ENCODE results near the gene CAMK2B.

CAMK2B gene

DNA sequence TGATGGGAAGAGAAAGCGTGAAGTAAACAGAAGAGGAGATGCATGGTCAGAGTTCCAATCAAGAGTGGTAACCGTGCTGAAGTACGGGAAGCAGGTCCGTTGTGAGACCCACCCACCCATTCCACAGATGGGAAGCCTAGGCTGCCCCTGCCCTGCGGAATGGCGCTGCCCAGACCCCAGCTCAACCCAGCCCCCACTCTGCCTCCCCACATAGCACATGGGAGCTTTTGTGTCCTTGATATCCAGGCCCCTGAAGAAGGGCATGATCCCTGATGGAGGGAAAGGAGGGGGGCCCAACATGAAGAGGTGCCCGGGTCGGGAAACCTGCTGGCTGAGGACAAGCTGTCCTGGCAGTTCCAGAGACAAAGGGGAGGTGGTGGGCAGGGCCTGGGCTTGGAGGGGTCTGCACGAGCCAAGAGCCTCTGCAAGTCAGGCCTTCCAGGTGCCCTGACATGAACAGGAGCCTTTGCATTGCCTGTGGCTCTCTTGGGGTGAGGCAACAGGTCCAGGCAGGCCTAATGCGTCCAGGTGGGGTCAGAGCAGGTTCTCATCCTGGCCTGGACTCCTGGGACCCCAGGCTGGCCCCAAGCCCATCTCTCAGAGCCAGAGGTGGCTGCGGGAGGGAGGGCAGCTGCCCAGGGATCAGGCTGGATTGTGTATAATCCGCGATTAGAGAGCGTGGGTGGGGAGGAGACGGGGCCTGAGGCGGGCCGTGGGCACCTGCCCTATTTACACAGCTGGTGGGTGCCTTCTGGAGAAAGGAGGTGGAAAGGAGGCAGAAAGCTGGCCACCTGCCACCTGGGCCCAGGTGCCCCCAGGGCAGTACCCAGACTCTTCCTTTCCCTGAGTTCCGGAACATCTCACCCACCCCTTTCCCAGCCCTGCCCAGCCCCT lies 101.1 kb downstream of the CAMK2B start:
- H3K27ac ChIP-seq (ENCODE audit: insufficient read depth in 1 of 2, low read depth in 1 of 2, low read length in 2 of 2, poor library complexity in 1 of 2, severe bottlenecking in 2 of 2) = no peak overlapping the region
- H3K36me3 ChIP-seq (ENCODE audit: control insufficient read depth in 4 of 4, insufficient read depth in 4 of 4, low read length in 3 of 4) = no peaks in the 10 kb centered on the region
- no peak for DNase-seq
- no peaks in the 10 kb centered on the region for H3K4me1 ChIP-seq (ENCODE audit: control extremely low read depth in 1 of 4, control insufficient read depth in 4 of 4, insufficient read depth in 4 of 4, low read length in 3 of 4)
- peaks cover 0 to 6% (median 0%) of the 10 kb centered on the region in 5 experiments for H3K27me3 ChIP-seq (replicated peaks in 2 of 5; ENCODE audit: control insufficient read depth in 4 of 5, insufficient read depth in 5 of 5, low read length in 4 of 5)
- ChIA-PET POLR2A (no interaction called here), CTCF (interaction anchor here (1.0 to 2.2 kb wide), 3 partner anchors 10 to 17 kb away, joined by 3 to 7 read pairs (median 4); no protein-coding TSS in a partner anchor)
- H3K9me3 ChIP-seq (ENCODE audit: control extremely low read depth in 1 of 5, control insufficient read depth in 4 of 5, insufficient read depth in 2 of 5, low read depth in 1 of 5, low read length in 4 of 5) = no peaks in the 10 kb centered on the region
- WGBS (ENCODE audit: insufficient coverage) = 91% methylated on average over 14 of the region's 18 CpGs
- no peak overlapping the region for H3K4me3 ChIP-seq (ENCODE audit: control insufficient read depth in 1 of 7, extremely low read depth in 1 of 7, insufficient read depth in 4 of 7, low read depth in 2 of 7, low read length in 6 of 7)

DNA sequence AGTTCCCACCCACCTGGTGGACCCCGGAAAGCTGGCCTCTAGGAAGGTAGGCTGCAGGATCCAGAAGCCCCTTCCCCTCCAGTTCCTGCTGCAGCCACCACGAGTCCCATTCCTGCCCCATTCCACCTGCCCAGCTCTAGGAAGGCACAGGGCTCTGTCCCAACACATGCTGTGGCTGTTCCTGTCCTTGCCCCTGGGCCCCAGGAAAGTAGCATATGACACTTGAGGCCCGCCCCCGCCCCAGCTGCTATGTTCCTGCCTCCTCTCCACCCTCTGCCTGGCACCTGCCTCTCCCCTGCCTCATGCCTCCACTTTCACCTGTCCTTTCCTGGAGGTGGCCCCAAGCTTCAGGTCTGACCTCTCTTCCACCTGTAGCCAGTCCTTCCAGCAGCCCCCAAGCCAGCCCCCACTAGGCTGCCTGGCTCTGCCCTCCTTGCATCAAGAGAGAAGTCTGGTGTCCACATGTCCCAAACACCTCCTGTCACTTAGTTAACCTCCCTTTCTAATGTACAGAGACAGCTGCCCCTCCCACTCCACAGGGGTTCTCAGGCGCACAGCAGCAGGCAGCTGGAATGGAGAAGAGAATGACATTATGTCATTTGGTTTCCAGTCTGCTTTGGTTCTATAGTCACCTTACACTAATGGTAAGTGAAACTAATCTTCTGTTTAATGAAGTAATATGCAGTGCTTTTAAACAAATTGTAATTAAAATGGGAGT lies 101.9 kb downstream of the CAMK2B start:
- WGBS (ENCODE audit: insufficient coverage) = 100% methylated on average over 3 of the region's 5 CpGs
- H3K36me3 ChIP-seq (ENCODE audit: control insufficient read depth in 4 of 4, insufficient read depth in 4 of 4, low read length in 3 of 4) = no peaks in the 10 kb centered on the region
- H3K4me1 ChIP-seq (ENCODE audit: control extremely low read depth in 1 of 4, control insufficient read depth in 4 of 4, insufficient read depth in 4 of 4, low read length in 3 of 4) = no peaks in the 10 kb centered on the region
- peaks cover 0 to 3% (median 0%) of the 10 kb centered on the region in 5 experiments for H3K9me3 ChIP-seq (ENCODE audit: control extremely low read depth in 1 of 5, control insufficient read depth in 4 of 5, insufficient read depth in 2 of 5, low read depth in 1 of 5, low read length in 4 of 5)
- CTCF ChIA-PET = interaction anchor here (1.0 to 2.2 kb wide), 6 partner anchors 9 to 254 kb away, joined by 3 to 7 read pairs (median 3); no protein-coding TSS in a partner anchor
- H3K27ac ChIP-seq (ENCODE audit: insufficient read depth in 1 of 2, low read depth in 1 of 2, low read length in 2 of 2, poor library complexity in 1 of 2, severe bottlenecking in 2 of 2) = no peak overlapping the region
- no peak overlapping the region for H3K4me3 ChIP-seq (ENCODE audit: control insufficient read depth in 1 of 7, extremely low read depth in 1 of 7, insufficient read depth in 4 of 7, low read depth in 2 of 7, low read length in 6 of 7)
- peaks cover 0 to 6% (median 0%) of the 10 kb centered on the region in 5 experiments for H3K27me3 ChIP-seq (replicated peaks in 2 of 5; ENCODE audit: control insufficient read depth in 4 of 5, insufficient read depth in 5 of 5, low read length in 4 of 5)
- POLR2A ChIA-PET = no interaction called here
- no peak for DNase-seq

DNA sequence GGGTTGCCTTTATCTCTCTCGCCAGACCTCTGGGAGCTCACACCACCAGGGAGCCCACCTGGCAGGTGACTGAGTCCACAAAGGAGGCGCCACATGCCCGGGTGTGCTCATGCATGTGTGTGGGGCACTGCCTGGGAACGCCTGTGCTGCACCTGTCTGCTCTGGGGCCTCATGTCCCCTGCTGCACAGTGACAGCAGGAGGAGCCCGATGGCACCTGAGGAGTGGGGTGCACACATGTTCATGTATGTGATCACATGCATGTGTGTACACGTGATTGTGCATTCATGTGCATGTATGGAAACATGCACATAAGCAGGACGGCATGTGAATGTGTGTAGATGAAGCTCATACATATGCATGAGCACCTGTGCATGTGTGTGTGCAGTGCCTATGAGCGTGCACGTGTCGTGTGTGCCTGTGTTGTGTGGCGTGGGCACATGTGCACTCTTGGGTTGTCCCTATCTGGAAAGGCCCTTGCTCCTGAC lies 102.6 kb downstream of the CAMK2B start:
- CTCF ChIA-PET = interaction anchor here (1.0 to 1.3 kb wide), 4 partner anchors 8 to 255 kb away, joined by 3 read pairs; no protein-coding TSS in a partner anchor
- Histone ChIP-seq H3K27me3 (replicated peaks in 2 of 5; ENCODE audit: control insufficient read depth in 4 of 5, insufficient read depth in 5 of 5, low read length in 4 of 5) (peaks cover 0 to 6% (median 0%) of the 10 kb centered on the region in 5 experiments), H3K9me3 (ENCODE audit: control extremely low read depth in 1 of 5, control insufficient read depth in 4 of 5, insufficient read depth in 2 of 5, low read depth in 1 of 5, low read length in 4 of 5) (peaks cover 0 to 3% (median 0%) of the 10 kb centered on the region in 5 experiments), H3K36me3 (ENCODE audit: control insufficient read depth in 4 of 4, insufficient read depth in 4 of 4, low read length in 3 of 4) (no peaks in the 10 kb centered on the region), H3K27ac (ENCODE audit: insufficient read depth in 1 of 2, low read depth in 1 of 2, low read length in 2 of 2, poor library complexity in 1 of 2, severe bottlenecking in 2 of 2) (no peak overlapping the region), H3K4me3 (ENCODE audit: control insufficient read depth in 1 of 7, extremely low read depth in 1 of 7, insufficient read depth in 4 of 7, low read depth in 2 of 7, low read length in 6 of 7) (no peak overlapping the region), H3K4me1 (ENCODE audit: control extremely low read depth in 1 of 4, control insufficient read depth in 4 of 4, insufficient read depth in 4 of 4, low read length in 3 of 4) (no peaks in the 10 kb centered on the region)
- 98% methylated on average over 9 of the region's 11 CpGs for WGBS (ENCODE audit: insufficient coverage)
- POLR2A ChIA-PET = no interaction called here
- DNase-seq = no peak

DNA sequence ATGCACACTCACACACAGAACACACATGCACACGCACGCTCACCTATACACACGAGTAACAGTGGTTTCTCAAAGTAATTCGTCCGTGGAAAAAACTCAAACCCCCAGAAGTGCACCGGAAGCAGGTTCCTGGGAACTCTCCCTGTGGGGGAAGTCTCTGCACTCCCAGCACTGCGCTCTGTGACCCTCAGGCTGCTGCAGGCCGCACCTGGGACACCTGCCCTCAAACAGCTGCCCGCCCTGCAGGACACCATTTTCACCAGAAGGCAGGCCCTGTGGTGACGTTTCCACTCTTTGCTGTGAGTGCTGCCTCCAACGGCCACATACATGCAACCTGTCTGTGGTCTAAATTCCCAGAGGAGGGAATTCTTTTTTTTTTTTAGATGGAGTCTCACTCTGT lies 103.3 kb downstream of the CAMK2B start:
- ChIA-PET CTCF (no interaction called here), POLR2A (no interaction called here)
- peaks cover 0 to 6% (median 0%) of the 10 kb centered on the region in 5 experiments for H3K27me3 ChIP-seq (replicated peaks in 2 of 5; ENCODE audit: control insufficient read depth in 4 of 5, insufficient read depth in 5 of 5, low read length in 4 of 5)
- no peaks in the 10 kb centered on the region for H3K4me1 ChIP-seq (ENCODE audit: control extremely low read depth in 1 of 4, control insufficient read depth in 4 of 4, insufficient read depth in 4 of 4, low read length in 3 of 4)
- H3K9me3 ChIP-seq (ENCODE audit: control extremely low read depth in 1 of 5, control insufficient read depth in 4 of 5, insufficient read depth in 2 of 5, low read depth in 1 of 5, low read length in 4 of 5) = peaks cover 0 to 3% (median 0%) of the 10 kb centered on the region in 5 experiments
- no peak overlapping the region for H3K27ac ChIP-seq (ENCODE audit: insufficient read depth in 1 of 2, low read depth in 1 of 2, low read length in 2 of 2, poor library complexity in 1 of 2, severe bottlenecking in 2 of 2)
- H3K4me3 ChIP-seq (ENCODE audit: control insufficient read depth in 1 of 7, extremely low read depth in 1 of 7, insufficient read depth in 4 of 7, low read depth in 2 of 7, low read length in 6 of 7) = no peak overlapping the region
- DNase-seq = no peak
- H3K36me3 ChIP-seq (ENCODE audit: control insufficient read depth in 4 of 4, insufficient read depth in 4 of 4, low read length in 3 of 4) = no peaks in the 10 kb centered on the region
- WGBS (ENCODE audit: insufficient coverage) = 86% methylated on average over 11 of the region's 11 CpGs

DNA sequence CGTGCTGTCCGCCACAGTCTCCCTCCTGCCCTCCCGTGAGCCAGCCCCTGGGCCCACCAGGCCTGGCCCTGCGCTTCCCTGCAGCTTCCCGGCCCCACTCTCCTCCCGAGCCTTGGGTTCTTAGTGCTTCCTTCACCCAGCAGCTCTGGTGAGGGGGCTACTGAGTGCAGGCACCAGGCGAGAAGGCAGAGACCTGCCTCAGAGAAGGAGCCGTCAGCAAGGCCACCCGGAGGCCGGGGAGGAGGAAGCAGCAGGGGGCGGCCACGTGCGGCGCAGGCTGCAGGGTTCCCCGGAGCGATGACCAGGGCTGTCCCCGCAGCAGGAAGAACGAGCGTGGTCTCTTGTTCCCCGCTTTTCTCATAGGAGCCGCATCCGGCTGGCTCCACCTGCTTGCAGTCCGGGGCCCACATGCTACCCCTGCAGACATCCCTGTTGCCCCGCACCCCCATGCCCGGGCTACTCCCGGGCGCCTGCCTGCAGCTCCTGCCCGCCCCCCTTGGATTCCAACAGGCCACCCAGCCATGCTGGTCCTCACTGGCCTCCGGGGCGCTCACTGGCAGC lies 104.1 kb downstream of the CAMK2B start:
- CTCF ChIA-PET = interaction anchor here (1.7 kb wide), 1 partner anchor 19 kb away, joined by 4 read pairs; no protein-coding TSS in a partner anchor
- WGBS (ENCODE audit: insufficient coverage) = 95% methylated on average over 22 of the region's 30 CpGs
- Histone ChIP-seq H3K36me3 (ENCODE audit: control insufficient read depth in 4 of 4, insufficient read depth in 4 of 4, low read length in 3 of 4) (no peaks in the 10 kb centered on the region), H3K4me1 (ENCODE audit: control extremely low read depth in 1 of 4, control insufficient read depth in 4 of 4, insufficient read depth in 4 of 4, low read length in 3 of 4) (no peaks in the 10 kb centered on the region), H3K4me3 (ENCODE audit: control insufficient read depth in 1 of 7, extremely low read depth in 1 of 7, insufficient read depth in 4 of 7, low read depth in 2 of 7, low read length in 6 of 7) (no peak overlapping the region), H3K27me3 (replicated peaks in 2 of 5; ENCODE audit: control insufficient read depth in 4 of 5, insufficient read depth in 5 of 5, low read length in 4 of 5) (peaks cover 0 to 6% (median 0%) of the 10 kb centered on the region in 5 experiments), H3K27ac (ENCODE audit: insufficient read depth in 1 of 2, low read depth in 1 of 2, low read length in 2 of 2, poor library complexity in 1 of 2, severe bottlenecking in 2 of 2) (no peak overlapping the region), H3K9me3 (ENCODE audit: control extremely low read depth in 1 of 5, control insufficient read depth in 4 of 5, insufficient read depth in 2 of 5, low read depth in 1 of 5, low read length in 4 of 5) (peaks cover 0 to 3% (median 0%) of the 10 kb centered on the region in 5 experiments)
- no peak for DNase-seq
- POLR2A ChIA-PET = no interaction called here

DNA sequence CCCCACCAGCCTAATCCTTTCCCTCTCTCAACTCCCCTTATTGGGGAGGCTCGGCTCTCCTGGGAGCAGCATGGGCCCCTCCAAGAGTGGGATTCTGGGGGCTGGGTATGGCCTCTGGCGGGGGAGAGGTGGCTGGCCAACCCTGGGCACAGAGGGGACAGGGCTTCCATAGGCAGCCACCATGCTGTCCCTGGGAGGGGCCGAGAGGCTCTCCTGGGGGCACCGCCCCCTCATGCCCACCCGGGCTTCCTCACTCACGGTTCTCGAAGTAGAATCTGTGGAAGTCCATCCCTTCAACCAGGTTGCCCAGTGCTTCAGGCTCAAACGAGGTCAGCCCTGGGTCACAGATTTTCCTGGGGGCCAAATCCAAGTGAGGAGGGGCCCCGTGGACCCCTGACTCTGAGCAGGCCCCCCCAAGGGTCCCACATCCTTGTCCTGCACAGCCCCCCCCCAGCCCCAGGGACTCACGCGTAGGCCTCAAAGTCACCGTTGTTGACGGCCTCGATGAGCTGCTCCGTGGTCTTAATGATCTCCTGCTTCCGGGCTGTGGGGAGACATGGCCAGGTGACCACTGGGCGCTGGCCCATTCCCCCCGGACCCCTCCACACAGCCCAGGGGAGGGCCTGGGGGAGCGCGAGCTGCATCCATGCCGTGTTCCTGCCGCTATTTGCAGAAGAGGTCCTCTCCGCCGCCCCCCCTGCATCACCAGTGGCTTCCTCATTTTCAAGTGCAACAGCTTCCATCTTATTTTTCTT lies 104.9 kb downstream of the CAMK2B start:
- Histone ChIP-seq H3K27ac (ENCODE audit: insufficient read depth in 1 of 2, low read depth in 1 of 2, low read length in 2 of 2, poor library complexity in 1 of 2, severe bottlenecking in 2 of 2) (no peak overlapping the region), H3K27me3 (replicated peaks in 2 of 5; ENCODE audit: control insufficient read depth in 4 of 5, insufficient read depth in 5 of 5, low read length in 4 of 5) (peaks cover 0 to under 1% (median 0%) of the 10 kb centered on the region in 5 experiments), H3K4me3 (ENCODE audit: control insufficient read depth in 1 of 7, extremely low read depth in 1 of 7, insufficient read depth in 4 of 7, low read depth in 2 of 7, low read length in 6 of 7) (no peak overlapping the region), H3K36me3 (ENCODE audit: control insufficient read depth in 4 of 4, insufficient read depth in 4 of 4, low read length in 3 of 4) (no peaks in the 10 kb centered on the region), H3K9me3 (ENCODE audit: control extremely low read depth in 1 of 5, control insufficient read depth in 4 of 5, insufficient read depth in 2 of 5, low read depth in 1 of 5, low read length in 4 of 5) (peaks cover 0 to 3% (median 0%) of the 10 kb centered on the region in 5 experiments), H3K4me1 (ENCODE audit: control extremely low read depth in 1 of 4, control insufficient read depth in 4 of 4, insufficient read depth in 4 of 4, low read length in 3 of 4) (no peaks in the 10 kb centered on the region)
- POLR2A ChIA-PET = no interaction called here
- 94% methylated on average over 17 of the region's 24 CpGs for WGBS (ENCODE audit: insufficient coverage)
- CTCF ChIA-PET = interaction anchor here (1.3 to 1.7 kb wide), 2 partner anchors 10 to 18 kb away, joined by 4 read pairs; no protein-coding TSS in a partner anchor
- DNase-seq = peak in 1 of 3 donors; percentile 27
